NB4 (cell line): ENCODE measurements around the gene NAALADL2.

Source experiments
- DNase-seq: peaks from one replicate; pipeline ENCODE4 v3.0.0; 2010; ENCODE audit warnings: low read depth
- H3K4me3 ChIP-seq: one replicate; pipeline ENCODE4 v1.5.1; 2011; ENCODE audit warnings: mild to moderate bottlenecking, low read depth, low read length, moderate library complexity
- MYC ChIP-seq: IDR thresholded peaks from 2 replicates; pipeline ENCODE4 v1.6.1; 2011; ENCODE audit warnings: low read depth, low read length
- POLR2A ChIP-seq: IDR thresholded peaks from 2 replicates; pipeline ENCODE4 v1.6.1; 2011; ENCODE audit warnings: mild to moderate bottlenecking; ENCODE audit not compliant: insufficient read length; ENCODE audit errors: extremely low read depth
- TF ChIP-seq, protein P1 (sequence below): IDR thresholded peaks from 2 replicates; pipeline ENCODE4 v1.6.1; 2011; ENCODE audit warnings: low read depth, low read length
- TF ChIP-seq, protein P2 (sequence below): IDR thresholded peaks from one replicate; pipeline ENCODE4 v1.5.1; 2012; ENCODE audit warnings: low read depth, low read length

The NAALADL2 gene

GRCh38 chr3:175381685-175382084 is 522.6 kb downstream of the NAALADL2 start:
- TF ChIP-seq, protein P1, sequence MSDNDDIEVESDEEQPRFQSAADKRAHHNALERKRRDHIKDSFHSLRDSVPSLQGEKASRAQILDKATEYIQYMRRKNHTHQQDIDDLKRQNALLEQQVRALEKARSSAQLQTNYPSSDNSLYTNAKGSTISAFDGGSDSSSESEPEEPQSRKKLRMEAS = no peak
- no peak for TF ChIP-seq MYC
- no peak for DNase-seq
- no peak overlapping the region for H3K4me3 ChIP-seq

DNA sequence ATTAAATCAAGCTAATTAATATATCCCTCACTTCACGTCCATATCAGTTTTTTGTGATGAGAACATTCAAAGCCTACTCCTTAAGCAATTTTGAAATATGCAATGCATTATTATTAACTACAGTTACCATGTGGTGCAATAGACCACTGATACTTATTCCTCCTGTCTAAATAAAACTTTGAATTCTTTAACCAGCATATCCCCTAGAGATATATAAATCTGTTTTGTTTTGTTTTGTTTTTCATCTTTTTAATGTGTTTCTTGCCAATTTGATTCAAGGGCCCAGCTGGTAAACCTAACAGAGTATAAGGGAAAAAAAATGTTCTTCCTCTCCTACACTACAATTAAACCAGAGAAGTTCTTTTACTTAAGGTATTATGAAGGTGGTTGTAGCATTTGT is 524.2 kb downstream of the NAALADL2 start:
- DNase-seq = no peak
- TF ChIP-seq MYC (no peak), POLR2A (no peak)
- TF ChIP-seq, protein P1 = no peak
- TF ChIP-seq, protein P2, sequence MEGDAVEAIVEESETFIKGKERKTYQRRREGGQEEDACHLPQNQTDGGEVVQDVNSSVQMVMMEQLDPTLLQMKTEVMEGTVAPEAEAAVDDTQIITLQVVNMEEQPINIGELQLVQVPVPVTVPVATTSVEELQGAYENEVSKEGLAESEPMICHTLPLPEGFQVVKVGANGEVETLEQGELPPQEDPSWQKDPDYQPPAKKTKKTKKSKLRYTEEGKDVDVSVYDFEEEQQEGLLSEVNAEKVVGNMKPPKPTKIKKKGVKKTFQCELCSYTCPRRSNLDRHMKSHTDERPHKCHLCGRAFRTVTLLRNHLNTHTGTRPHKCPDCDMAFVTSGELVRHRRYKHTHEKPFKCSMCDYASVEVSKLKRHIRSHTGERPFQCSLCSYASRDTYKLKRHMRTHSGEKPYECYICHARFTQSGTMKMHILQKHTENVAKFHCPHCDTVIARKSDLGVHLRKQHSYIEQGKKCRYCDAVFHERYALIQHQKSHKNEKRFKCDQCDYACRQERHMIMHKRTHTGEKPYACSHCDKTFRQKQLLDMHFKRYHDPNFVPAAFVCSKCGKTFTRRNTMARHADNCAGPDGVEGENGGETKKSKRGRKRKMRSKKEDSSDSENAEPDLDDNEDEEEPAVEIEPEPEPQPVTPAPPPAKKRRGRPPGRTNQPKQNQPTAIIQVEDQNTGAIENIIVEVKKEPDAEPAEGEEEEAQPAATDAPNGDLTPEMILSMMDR = no peak
- no peak overlapping the region for H3K4me3 ChIP-seq

- DNase-seq = no peak
- H3K4me3 ChIP-seq = no peak overlapping the region
- TF ChIP-seq POLR2A (no peak), MYC (no peak)
- TF ChIP-seq, protein P2 = no peak
- TF ChIP-seq, protein P1 = no peak
Observed at GRCh38 chr3:175383813-175384212, 524.7 kb downstream of the NAALADL2 start.

- DNase-seq = no peak
- no peak overlapping the region for H3K4me3 ChIP-seq
- TF ChIP-seq POLR2A = no peak
- TF ChIP-seq, protein P1 = no peak
- TF ChIP-seq, protein P2 = no peak
- no peak for TF ChIP-seq MYC
Observed at GRCh38 chr3:175384569-175384968, 525.4 kb downstream of the NAALADL2 start.

DNA sequence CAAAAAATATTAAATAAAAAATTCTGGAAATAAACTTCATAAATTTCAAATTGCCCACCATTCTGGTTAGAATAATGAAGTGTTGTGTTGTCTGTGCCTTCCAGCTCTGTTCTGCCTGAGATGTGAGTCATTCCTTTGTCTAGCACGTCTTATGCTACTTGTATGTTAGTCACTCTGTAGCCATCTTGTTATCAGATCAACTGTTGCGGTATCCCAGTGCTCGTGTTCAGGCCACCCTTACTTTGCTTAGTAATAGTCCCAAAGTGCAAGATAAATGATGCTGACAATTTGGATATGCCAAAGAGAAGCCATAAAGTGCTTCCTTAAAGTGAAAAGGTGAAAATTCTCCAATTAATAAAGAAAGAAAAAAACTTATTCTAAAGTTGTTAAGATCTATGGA is 527.5 kb downstream of the NAALADL2 start:
- no peak for TF ChIP-seq MYC
- TF ChIP-seq, protein P1 = no peak
- TF ChIP-seq POLR2A = no peak
- TF ChIP-seq, protein P2 = no peak
- H3K4me3 ChIP-seq = no peak overlapping the region
- DNase-seq = no peak

DNA sequence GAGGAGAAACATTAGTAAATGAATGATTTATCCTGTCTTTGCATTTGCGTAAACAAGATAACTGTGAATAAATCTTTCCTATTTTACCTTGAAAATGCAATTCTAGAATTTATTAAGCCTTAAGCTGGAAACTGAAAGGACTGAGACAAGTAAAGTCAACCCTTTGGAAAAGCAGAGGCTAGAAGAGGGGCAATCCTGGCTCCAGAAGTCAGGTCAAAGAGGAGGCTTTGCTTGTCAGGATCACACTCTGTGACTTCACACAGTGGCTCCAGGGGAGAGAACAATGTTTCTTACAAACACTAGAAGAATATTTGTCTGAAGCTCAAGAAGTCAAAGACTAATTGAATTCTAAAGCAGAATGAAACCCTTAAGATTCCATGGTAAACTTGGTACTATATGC is 530.4 kb downstream of the NAALADL2 start:
- H3K4me3 ChIP-seq = no peak overlapping the region
- DNase-seq = no peak
- TF ChIP-seq, protein P2 = no peak
- no peak for TF ChIP-seq MYC
- TF ChIP-seq, protein P1 = no peak
- TF ChIP-seq POLR2A = no peak
